Mesodermal cell (in vitro differentiated cells): ENCODE data around the gene CCDC148.
"Not testable (repeated sequence)": the region's sequence is repeated elsewhere in the genome, so short reads cannot be mapped to it uniquely, and the experiment has no call there.

Experiments
- H3K27ac ChIP-seq: 2 replicates; pipeline ENCODE4 v1.7.0; 2013; ENCODE audit warnings: mild to moderate bottlenecking, low read depth, low read length, moderate library complexity; ENCODE audit not compliant: severe bottlenecking
- H3K36me3 ChIP-seq: 2 replicates; pipeline ENCODE4 v1.7.1; 2013; ENCODE audit warnings: mild to moderate bottlenecking, low read length, moderate library complexity; ENCODE audit not compliant: control insufficient read depth, insufficient read depth
- H3K4me1 ChIP-seq: one replicate; pipeline ENCODE4 v1.7.1; 2013; ENCODE audit warnings: mild to moderate bottlenecking, low read length; ENCODE audit not compliant: insufficient read depth, control insufficient read depth, poor library complexity, severe bottlenecking
- H3K4me3 ChIP-seq: 2 replicates; pipeline ENCODE4 v1.7.0; 2013; ENCODE audit warnings: low read length, control low read depth, mild to moderate bottlenecking; ENCODE audit not compliant: insufficient read depth, poor library complexity, severe bottlenecking; ENCODE audit errors: extremely low read depth
- H3K9me3 ChIP-seq: 2 replicates; pipeline ENCODE4 v1.7.1; 2013; ENCODE audit warnings: mild to moderate bottlenecking, low read length, moderate library complexity; ENCODE audit not compliant: control insufficient read depth
- WGBS, 2 experiments: methylation state at CpG; one replicate each; pipeline ENCODE4 v1.1.5; 2013; ENCODE audit warnings: missing lambda C conversion rate in 2 of 2; ENCODE audit not compliant: insufficient coverage in 2 of 2; 5-methylcytosine and 5-hydroxymethylcytosine counted together

Gene CCDC148

GRCh38 chr2:158463496-158464095 lies 7.0 kb upstream of the CCDC148 start:
- no peaks in the 10 kb centered on the region for H3K36me3 ChIP-seq
- H3K9me3 ChIP-seq, result no peaks in the 10 kb centered on the region
- no peak overlapping the region for H3K4me3 ChIP-seq
- peaks cover 10% of the 10 kb centered on the region for H3K4me1 ChIP-seq
- H3K27ac ChIP-seq, result no peak overlapping the region
- WGBS, 2 experiments, result 92 to 95% methylated on average over 3 of the region's 6 CpGs

DNA sequence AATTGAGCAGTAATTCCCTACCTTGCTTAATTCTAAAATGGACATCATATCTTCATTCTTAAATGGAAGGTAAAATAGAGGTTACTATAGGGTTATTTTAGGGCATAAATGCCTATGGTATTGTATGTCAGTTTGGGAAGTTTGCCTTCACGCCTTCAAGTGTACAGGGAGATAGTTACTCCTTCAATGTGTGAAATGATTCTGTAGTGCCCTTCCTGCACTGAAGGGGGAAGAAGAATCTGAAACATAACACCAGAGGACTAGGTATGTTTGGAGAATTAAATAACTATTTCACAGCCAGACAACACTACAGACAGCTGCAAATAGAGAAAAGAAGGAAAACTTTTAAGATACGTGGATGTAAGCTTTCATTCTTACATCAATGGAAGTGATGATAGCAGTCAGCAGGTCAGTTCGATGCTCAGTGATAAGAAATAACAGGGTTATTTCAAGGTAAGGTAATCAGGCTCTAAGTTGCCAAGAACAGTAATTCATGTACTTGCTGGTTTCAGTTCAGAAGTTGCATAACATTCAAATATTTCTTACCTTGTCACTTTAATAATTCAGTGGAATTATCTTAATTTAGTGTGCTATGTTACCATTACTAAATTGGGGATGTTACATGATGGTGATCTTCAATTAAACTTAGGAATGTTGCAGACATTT lies 4.2 kb upstream of the CCDC148 start:
- no peaks in the 10 kb centered on the region for H3K36me3 ChIP-seq
- no peak overlapping the region for H3K27ac ChIP-seq
- H3K9me3 ChIP-seq, result no peaks in the 10 kb centered on the region
- WGBS, 2 experiments, result 76 to 92% methylated on average over 3 of the region's 3 CpGs
- peaks cover 10% of the 10 kb centered on the region for H3K4me1 ChIP-seq
- no peak overlapping the region for H3K4me3 ChIP-seq

GRCh38 chr2:158459161-158460003 lies 2.8 kb upstream of the CCDC148 start:
- H3K9me3 ChIP-seq, result no peaks in the 10 kb centered on the region
- no peaks in the 10 kb centered on the region for H3K36me3 ChIP-seq
- WGBS, 2 experiments, result 24 to 38% methylated on average over 2 to 5 of the region's 9 CpGs
- H3K4me1 ChIP-seq, result peaks cover 10% of the 10 kb centered on the region
- H3K4me3 ChIP-seq, result peak overlapping the region; percentile 73
- no peak overlapping the region for H3K27ac ChIP-seq

DNA sequence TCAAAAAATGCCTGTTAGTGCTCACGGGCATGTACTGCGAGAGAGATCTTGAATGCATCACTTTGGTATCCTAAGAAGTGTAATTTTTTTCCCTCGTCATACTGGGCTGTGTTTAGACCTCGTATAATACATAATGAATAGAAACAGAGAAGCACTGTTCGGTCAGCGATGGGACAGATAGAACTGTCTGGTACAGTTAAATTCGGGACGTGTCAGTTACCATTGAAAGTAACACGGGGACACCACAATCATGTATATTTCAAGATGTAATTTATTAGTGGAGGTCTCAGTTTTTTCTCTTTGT lies 2.0 kb upstream of the CCDC148 start:
- Histone ChIP-seq H3K4me3 (peak overlapping the region; percentile 73), H3K36me3 (no peaks in the 10 kb centered on the region), H3K9me3 (no peaks in the 10 kb centered on the region), H3K4me1 (peaks cover 10% of the 10 kb centered on the region), H3K27ac (peak overlapping the region; percentile 93)
- WGBS, 2 experiments, result 0% methylated on average over 2 of the region's 9 CpGs; no CpG with 5 or more reads in 1 of the 2 experiments

GRCh38 chr2:158457826-158458616 lies 1.5 kb upstream of the CCDC148 start:
- 0% methylated on average over 41 to 49 of the region's 61 CpGs for WGBS, 2 experiments
- peak overlapping the region; percentile 73 for H3K4me3 ChIP-seq
- H3K4me1 ChIP-seq, result peaks cover 10% of the 10 kb centered on the region

GRCh38 chr2:158457092-158457825 lies 706 bp upstream of the CCDC148 start:
- peak overlapping the region; percentile 93 for H3K27ac ChIP-seq
- peaks cover 10% of the 10 kb centered on the region for H3K4me1 ChIP-seq
- H3K4me3 ChIP-seq, result peak overlapping the region; percentile 73
- no peaks in the 10 kb centered on the region for H3K9me3 ChIP-seq
- H3K36me3 ChIP-seq, result no peaks in the 10 kb centered on the region
- WGBS, 2 experiments, result 0% methylated on average over 45 to 71 of the region's 84 CpGs

More at GRCh38 chr2:158457826-158458616, 1.5 kb upstream of the CCDC148 start:
- Histone ChIP-seq H3K9me3 (no peaks in the 10 kb centered on the region), H3K36me3 (no peaks in the 10 kb centered on the region), H3K27ac (peak overlapping the region; percentile 93)

DNA sequence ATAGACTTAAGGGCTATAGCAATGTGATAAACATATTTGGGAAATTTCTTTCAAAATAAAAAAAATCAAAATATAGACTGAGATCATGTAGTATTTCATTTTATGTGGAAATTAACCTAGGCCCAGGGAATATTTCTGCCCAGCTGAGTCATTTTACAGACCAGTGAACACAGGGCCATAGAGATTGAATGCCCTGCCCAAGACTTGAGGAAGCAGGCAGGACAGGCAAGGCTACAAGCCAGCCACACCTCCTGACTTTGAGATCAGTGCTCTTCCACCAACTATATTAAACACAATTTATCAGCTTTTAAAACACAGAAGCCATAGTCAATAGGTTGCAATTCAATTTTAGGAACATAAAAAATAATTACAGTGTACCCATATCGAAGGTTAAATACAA lies 12.9 kb downstream of the CCDC148 start:
- no peaks in the 10 kb centered on the region for H3K36me3 ChIP-seq
- no peak overlapping the region for H3K27ac ChIP-seq
- H3K4me3 ChIP-seq, result no peak overlapping the region
- WGBS, 2 experiments, result no CpG with 5 or more reads among the region's 1 CpG
- peaks cover 3% of the 10 kb centered on the region for H3K9me3 ChIP-seq
- H3K4me1 ChIP-seq, result no peaks in the 10 kb centered on the region

DNA sequence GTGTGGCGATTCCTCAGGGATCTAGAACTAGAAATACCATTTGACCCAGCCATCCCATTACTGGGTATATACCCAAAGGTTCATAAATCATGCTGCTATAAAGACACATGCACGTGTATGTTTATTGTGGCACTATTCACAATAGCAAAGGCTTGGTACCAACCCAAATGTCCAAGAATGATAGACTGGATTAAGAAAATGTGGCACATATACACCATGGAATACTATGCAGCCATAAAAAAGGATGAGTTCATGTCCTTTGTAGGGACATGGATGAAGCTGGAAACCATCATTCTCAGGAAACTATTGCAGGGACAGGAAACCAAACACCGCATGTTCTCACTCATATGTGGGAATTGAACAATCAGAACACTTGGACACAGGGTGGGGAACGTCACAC lies 17.5 kb downstream of the CCDC148 start:
- WGBS, 2 experiments, result 76 to 100% methylated on average over 2 of the region's 4 CpGs
- not testable (repeated sequence) for H3K4me1 ChIP-seq, H3K27ac ChIP-seq, H3K4me3 ChIP-seq, H3K36me3 ChIP-seq, H3K9me3 ChIP-seq

GRCh38 chr2:158433716-158434115 lies 22.8 kb downstream of the CCDC148 start:
- H3K36me3 ChIP-seq, H3K4me3 ChIP-seq, H3K27ac ChIP-seq, H3K4me1 ChIP-seq: not testable (repeated sequence)
- H3K9me3 ChIP-seq, result peaks cover 11% of the 10 kb centered on the region
- WGBS, 2 experiments, result 91 to 98% methylated on average over 11 to 13 of the region's 13 CpGs

DNA sequence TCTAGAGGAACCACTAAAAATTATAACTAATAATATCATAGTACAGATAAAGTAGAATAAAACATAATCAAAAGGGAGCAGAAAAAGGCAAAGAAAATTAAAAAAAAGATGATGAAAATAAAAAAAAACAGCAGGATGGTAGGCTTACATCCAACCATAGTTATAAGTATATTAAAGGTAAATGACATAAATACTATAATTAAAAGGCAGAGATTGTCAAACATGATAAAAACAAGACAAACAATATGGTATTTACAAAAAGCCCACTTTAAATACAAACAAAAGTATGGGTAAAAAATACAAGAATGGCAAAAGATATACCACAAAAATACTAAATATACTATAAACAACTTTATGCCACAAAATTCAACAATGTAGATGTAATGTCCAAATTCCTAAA lies 24.4 kb downstream of the CCDC148 start:
- H3K27ac ChIP-seq, result no peak overlapping the region
- peaks cover 11% of the 10 kb centered on the region for H3K9me3 ChIP-seq
- H3K36me3 ChIP-seq, result no peaks in the 10 kb centered on the region
- H3K4me3 ChIP-seq, result no peak overlapping the region
- H3K4me1 ChIP-seq, result no peaks in the 10 kb centered on the region
